A673 (cell line): ENCODE results near the gene TACC2.

Source experiments
- EZH2 ChIP-seq: fragments of 200-600 bp; sonication (generic); IDR thresholded peaks from 2 replicates; pipeline ENCODE4 v1.6.1; 2017; ENCODE audit warnings: borderline replicate concordance, low read depth, mild to moderate bottlenecking, mixed read lengths, antibody characterized with exemption, low read length; ENCODE audit not compliant: poor library complexity, severe bottlenecking
- TF ChIP-seq, protein P1 (sequence below): fragments of 300-800, 200-600 bp; sonication (generic); conservative IDR thresholded peaks from 2 replicates; pipeline ENCODE4 v1.5.1; 2017; ENCODE audit warnings: low read depth, mild to moderate bottlenecking, antibody characterized with exemption, low read length, moderate library complexity, mixed read lengths

DNA sequence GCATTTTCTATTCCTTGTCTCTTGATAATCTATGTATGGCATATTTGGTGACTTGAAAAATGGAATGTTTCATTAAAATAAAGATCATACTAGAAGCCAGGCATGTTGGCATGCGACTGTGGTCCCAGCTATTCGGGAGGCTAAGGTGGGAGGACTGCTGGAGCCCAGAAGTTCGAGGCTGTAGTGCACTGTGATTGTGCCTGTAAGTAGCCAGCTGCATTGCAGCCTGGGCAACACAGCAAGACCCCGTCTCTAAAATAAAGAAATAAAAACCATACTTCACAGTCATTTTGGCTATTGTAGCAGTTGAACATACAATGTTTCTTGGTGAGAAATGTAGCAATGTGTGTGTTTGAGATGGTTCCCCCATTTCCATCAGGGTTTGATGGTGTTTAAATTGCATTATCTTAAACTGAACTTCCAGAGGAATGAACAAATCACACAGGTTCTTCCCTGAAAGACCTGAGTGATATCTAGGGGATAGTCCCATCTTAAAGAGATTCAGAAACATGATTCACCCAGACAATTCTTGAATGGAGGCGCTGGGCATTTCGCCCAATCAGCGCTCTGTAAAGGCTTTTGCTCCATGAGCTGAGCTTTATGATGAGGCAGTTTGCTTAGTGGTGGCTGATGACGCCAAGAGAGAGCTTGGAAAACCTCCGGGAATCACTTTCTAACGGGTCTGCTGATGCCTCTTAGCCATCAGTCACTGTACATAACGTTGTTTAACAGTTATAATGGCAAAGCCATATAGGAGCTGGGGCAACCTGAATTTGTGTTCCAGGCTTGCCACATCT lies 262.7 kb downstream of the TACC2 start:
- TF ChIP-seq EZH2, result no peak
- TF ChIP-seq, protein P1, sequence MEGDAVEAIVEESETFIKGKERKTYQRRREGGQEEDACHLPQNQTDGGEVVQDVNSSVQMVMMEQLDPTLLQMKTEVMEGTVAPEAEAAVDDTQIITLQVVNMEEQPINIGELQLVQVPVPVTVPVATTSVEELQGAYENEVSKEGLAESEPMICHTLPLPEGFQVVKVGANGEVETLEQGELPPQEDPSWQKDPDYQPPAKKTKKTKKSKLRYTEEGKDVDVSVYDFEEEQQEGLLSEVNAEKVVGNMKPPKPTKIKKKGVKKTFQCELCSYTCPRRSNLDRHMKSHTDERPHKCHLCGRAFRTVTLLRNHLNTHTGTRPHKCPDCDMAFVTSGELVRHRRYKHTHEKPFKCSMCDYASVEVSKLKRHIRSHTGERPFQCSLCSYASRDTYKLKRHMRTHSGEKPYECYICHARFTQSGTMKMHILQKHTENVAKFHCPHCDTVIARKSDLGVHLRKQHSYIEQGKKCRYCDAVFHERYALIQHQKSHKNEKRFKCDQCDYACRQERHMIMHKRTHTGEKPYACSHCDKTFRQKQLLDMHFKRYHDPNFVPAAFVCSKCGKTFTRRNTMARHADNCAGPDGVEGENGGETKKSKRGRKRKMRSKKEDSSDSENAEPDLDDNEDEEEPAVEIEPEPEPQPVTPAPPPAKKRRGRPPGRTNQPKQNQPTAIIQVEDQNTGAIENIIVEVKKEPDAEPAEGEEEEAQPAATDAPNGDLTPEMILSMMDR, result no peak
